Measurements from ENCODE around the gene LNPK. TPM values are rescaled to one million over a fixed set of nuclear protein-coding genes. Genes with fewer than 3 reads are reported as not detected.

LNPK gene
- polyA plus RNA-seq, 3 donors = 8.1 to 15.3 (median 11.7) TPM

DNA sequence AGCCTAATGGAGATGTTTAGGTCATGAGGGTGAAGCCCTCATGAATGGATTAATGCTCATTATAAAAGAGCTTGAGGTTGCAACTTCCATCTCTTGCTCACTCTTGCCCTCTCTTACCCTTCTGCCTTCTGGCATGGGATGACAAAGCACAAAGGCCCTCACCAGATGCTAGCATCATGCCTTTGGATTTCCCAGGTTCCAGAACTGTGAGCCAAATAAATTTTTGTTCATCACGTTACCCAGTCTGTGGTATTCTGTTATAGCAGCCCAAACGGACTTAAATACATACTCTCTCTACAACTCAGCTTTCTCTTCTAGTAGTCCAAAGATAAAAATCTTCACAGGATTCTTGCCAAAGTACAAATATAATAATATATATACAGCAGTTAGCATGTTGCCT, 75.8 kb downstream of the LNPK start:
- no peaks in the 10 kb centered on the region for H4K20me1 ChIP-seq (ENCODE audit: insufficient read depth, low read length)
- H3K4me1 Mint-ChIP-seq = no peaks in the 10 kb centered on the region
- H3K27me3 ChIP-seq (ENCODE audit: control insufficient read depth in 2 of 2, insufficient read depth in 2 of 2, low read length in 2 of 2) = no peaks in the 10 kb centered on the region
- no peak overlapping the region for H3K9ac ChIP-seq (ENCODE audit: insufficient read depth, low read length, poor library complexity, severe bottlenecking)
- H3K9me3 Mint-ChIP-seq = no peaks in the 10 kb centered on the region
- no peaks in the 10 kb centered on the region for H3K4me1 ChIP-seq (ENCODE audit: control insufficient read depth in 1 of 2, insufficient read depth in 2 of 2, low read length in 2 of 2)
- no peaks in the 10 kb centered on the region for H3K9me3 ChIP-seq (replicated peaks in 1 of 2; ENCODE audit: control insufficient read depth in 1 of 2, insufficient read depth in 1 of 2, low read length in 2 of 2)
- no peak overlapping the region for H2AFZ ChIP-seq (ENCODE audit: insufficient read depth, low read depth, low read length, poor library complexity, severe bottlenecking)
- peaks cover 31 to 35% of the 10 kb centered on the region in 2 donors for H3K36me3 Mint-ChIP-seq
- H3K4me2 ChIP-seq (replicated peaks; ENCODE audit: extremely low read depth, low read length, poor library complexity, severe bottlenecking) = no peak overlapping the region
- H3K4me3 Mint-ChIP-seq = no peak overlapping the region
- no peak for DNase-seq
- intact Hi-C loops (cut with micrococcal nuclease) = no loop called here
- no peak overlapping the region for H3K27ac Mint-ChIP-seq
- H3K27me3 Mint-ChIP-seq (ENCODE audit: low read depth in 3 of 3) = peaks cover 0 to 3% (median 0%) of the 10 kb centered on the region in 3 donors
- no peak for TF ChIP-seq CTCF (IDR thresholded peaks at IDR 0.05)
- peaks cover 5 to 13% of the 10 kb centered on the region in 2 donors for H3K36me3 ChIP-seq (replicated peaks in 1 of 2; ENCODE audit: control insufficient read depth in 1 of 2, insufficient read depth in 2 of 2, low read length in 2 of 2)
- no peaks in the 10 kb centered on the region for H3K79me2 ChIP-seq (ENCODE audit: insufficient read depth, low read length)
- WGBS (ENCODE audit: insufficient coverage) = no CpG with 5 or more reads among the region's 2 CpGs
- no peak overlapping the region for H3K27ac ChIP-seq (ENCODE audit: low read depth in 1 of 2, low read length in 2 of 2)
- no peak overlapping the region for H3K4me3 ChIP-seq (replicated peaks in 1 of 3; ENCODE audit: low read depth in 2 of 3, low read length in 3 of 3)

- no peaks in the 10 kb centered on the region for H3K9me3 Mint-ChIP-seq
Measured at GRCh38 chr2:175922160-175922559, 79.9 kb downstream of the LNPK start.

More at GRCh38 chr2:175922160-175922559, 79.9 kb downstream of the LNPK start:
- no peak for DNase-seq
- Mint-ChIP-seq H3K4me1 (no peaks in the 10 kb centered on the region), H3K27ac (no peak overlapping the region), H3K27me3 (ENCODE audit: low read depth in 3 of 3) (peaks cover 0 to 1% (median 0%) of the 10 kb centered on the region in 3 donors), H3K4me3 (no peak overlapping the region), H3K36me3 (peaks cover 16 to 20% of the 10 kb centered on the region in 2 donors)
- Histone ChIP-seq H4K20me1 (ENCODE audit: insufficient read depth, low read length) (no peaks in the 10 kb centered on the region), H3K27ac (ENCODE audit: low read depth in 1 of 2, low read length in 2 of 2) (no peak overlapping the region), H3K9me3 (replicated peaks in 1 of 2; ENCODE audit: control insufficient read depth in 1 of 2, insufficient read depth in 1 of 2, low read length in 2 of 2) (no peaks in the 10 kb centered on the region), H3K27me3 (ENCODE audit: control insufficient read depth in 2 of 2, insufficient read depth in 2 of 2, low read length in 2 of 2) (no peaks in the 10 kb centered on the region), H3K4me3 (replicated peaks in 1 of 3; ENCODE audit: low read depth in 2 of 3, low read length in 3 of 3) (no peak overlapping the region), H3K4me2 (replicated peaks; ENCODE audit: extremely low read depth, low read length, poor library complexity, severe bottlenecking) (no peak overlapping the region), H2AFZ (ENCODE audit: insufficient read depth, low read depth, low read length, poor library complexity, severe bottlenecking) (no peak overlapping the region), H3K79me2 (ENCODE audit: insufficient read depth, low read length) (no peaks in the 10 kb centered on the region), H3K4me1 (ENCODE audit: control insufficient read depth in 1 of 2, insufficient read depth in 2 of 2, low read length in 2 of 2) (no peaks in the 10 kb centered on the region), H3K36me3 (replicated peaks in 1 of 2; ENCODE audit: control insufficient read depth in 1 of 2, insufficient read depth in 2 of 2, low read length in 2 of 2) (no peaks in the 10 kb centered on the region), H3K9ac (ENCODE audit: insufficient read depth, low read length, poor library complexity, severe bottlenecking) (no peak overlapping the region)
- 100% methylated on average over 1 of the region's 2 CpGs for WGBS (ENCODE audit: insufficient coverage)
- no peak for TF ChIP-seq CTCF (IDR thresholded peaks at IDR 0.05)
- intact Hi-C loops (cut with micrococcal nuclease) = no loop called here

Data from CD14-positive monocyte (primary cell).